Liver (tissue), 9 donors: ENCODE measurements around the gene RERE. TPM values are rescaled to one million over a fixed set of nuclear protein-coding genes. Genes with fewer than 3 reads are reported as not detected.

Experiments used
- DNase-seq: peaks from one replicate; pipeline ENCODE4 v3.0.0-alpha.2; 2017; ENCODE audit warnings: low spot score
- H3K27ac ChIP-seq, 2 donors: one replicate each; pipeline ENCODE4 v1.7.0; 2013; ENCODE audit warnings: inconsistent platforms in 2 of 2, low read length in 2 of 2, control low read depth in 1 of 2, low read depth in 1 of 2, mild to moderate bottlenecking in 1 of 2
- H3K27me3 ChIP-seq, 4 donors: one replicate each; pipeline versions ENCODE4 v1.6.1 to v1.7.0; 2013; ENCODE audit warnings: low read length in 3 of 4, inconsistent platforms in 1 of 4, mild to moderate bottlenecking in 1 of 4, moderate library complexity in 1 of 4; ENCODE audit not compliant: control insufficient read depth in 4 of 4, insufficient read depth in 4 of 4
- H3K36me3 ChIP-seq, 4 donors: one replicate each; pipeline versions ENCODE4 v1.6.1 to v1.7.0; 2013; ENCODE audit warnings: low read length in 3 of 4, mild to moderate bottlenecking in 3 of 4, low read depth in 1 of 4, moderate library complexity in 1 of 4; ENCODE audit not compliant: control insufficient read depth in 4 of 4, insufficient read depth in 3 of 4
- H3K4me1 ChIP-seq, 4 donors: one replicate each; pipeline versions ENCODE4 v1.6.1 to v1.7.0; 2013; ENCODE audit warnings: low read length in 3 of 4, mild to moderate bottlenecking in 3 of 4, moderate library complexity in 1 of 4; ENCODE audit not compliant: control insufficient read depth in 4 of 4, insufficient read depth in 4 of 4
- H3K4me3 ChIP-seq, 3 donors: one replicate each; pipeline versions ENCODE4 v1.6.1 to v1.7.0; 2013; ENCODE audit warnings: low read length in 3 of 3, control low read depth in 1 of 3, low read depth in 1 of 3, mild to moderate bottlenecking in 1 of 3
- H3K9ac ChIP-seq, 2 donors: one replicate each; pipeline ENCODE4 v1.7.0; 2013; ENCODE audit warnings: low read length in 2 of 2, mild to moderate bottlenecking in 2 of 2, moderate library complexity in 2 of 2, control low read depth in 1 of 2, low read depth in 1 of 2
- H3K9me3 ChIP-seq, 4 donors: one replicate each; pipeline versions ENCODE4 v1.6.1 to v1.7.0; 2013; ENCODE audit warnings: low read length in 3 of 4; ENCODE audit not compliant: control insufficient read depth in 4 of 4
- CTCF ChIP-seq: fragments of 150-350 bp; IDR thresholded peaks from 2 replicates; pipeline ENCODE4 v1.5.1; 2017; ENCODE audit warnings: improper control_type of control experiment, low read depth, low read length; ENCODE audit not compliant: missing input control
- FOXA1 ChIP-seq: IDR thresholded peaks from 2 replicates; pipeline ENCODE4 v1.6.1; 2016; ENCODE audit warnings: antibody characterized with exemption
- HNF4A ChIP-seq, 2 donors: conservative IDR thresholded peaks; 2 replicates each; pipeline ENCODE4 v1.6.1; 2016; ENCODE audit warnings: antibody characterized with exemption in 2 of 2, mild to moderate bottlenecking in 2 of 2
- JUND ChIP-seq, 2 donors: IDR thresholded peaks; 2 replicates each; pipeline ENCODE4 v1.6.1; 2016; ENCODE audit warnings: antibody characterized with exemption in 2 of 2
- MAX ChIP-seq: IDR thresholded peaks from 2 replicates; pipeline ENCODE4 v1.6.1; 2016; ENCODE audit warnings: antibody characterized with exemption
- NR2F2 ChIP-seq: IDR thresholded peaks from 2 replicates; pipeline ENCODE4 v1.6.1; 2016; ENCODE audit warnings: antibody characterized with exemption
- RAD21 ChIP-seq, 2 donors: IDR thresholded peaks; 2 replicates each; pipeline ENCODE4 v1.6.1; 2016; ENCODE audit warnings: antibody characterized with exemption in 2 of 2, mild to moderate bottlenecking in 2 of 2
- RXRA ChIP-seq, 2 donors: IDR thresholded peaks; 2 replicates each; pipeline ENCODE4 v1.6.1; 2017 to 2018; ENCODE audit warnings: antibody characterized with exemption in 2 of 2, mild to moderate bottlenecking in 1 of 2
- SP1 ChIP-seq: IDR thresholded peaks from 2 replicates; pipeline ENCODE4 v1.6.1; 2018; ENCODE audit warnings: antibody characterized with exemption, mild to moderate bottlenecking
- YY1 ChIP-seq: IDR thresholded peaks from 2 replicates; pipeline ENCODE4 v1.6.1; 2016; ENCODE audit warnings: antibody characterized with exemption, mild to moderate bottlenecking
- ZBTB33 ChIP-seq: IDR thresholded peaks from 2 replicates; pipeline ENCODE4 v1.6.1; 2016; ENCODE audit warnings: antibody characterized with exemption
- WGBS: extraction: QIAGEN DNeasy Blood & Tissue Kit; methylation state at CpG from one replicate; pipeline ENCODE4 v1.1.7; 2013; 5-methylcytosine and 5-hydroxymethylcytosine counted together
- polyA plus RNA-seq, 2 donors: library from polyadenylated mRNA; stranded (reverse) in 1 of 2; unstranded in 1 of 2; fragments of 200-250 nt in 1 of 2; fragments of >200 nt in 1 of 2; fragmentation: Nextera tagmentation in 1 of 2; extraction: Ambion mirVana in 1 of 2; gene quantifications; one replicate each; pipeline versions ENCODE4 v1.2.1 to v1.2.3, GENCODE V29; 2013 to 2015
- total RNA-seq, 2 donors: library from RNA; depleted of rRNA; stranded (reverse); fragments of >200 nt; gene quantifications; one replicate each; pipeline ENCODE4 v1.2.3, GENCODE V29; 2014
- donor health status: healthy.
- donor health status: healthy.
- donor health status: healthy.
- donor health status: healthy.
- donor health status: healthy.

The RERE gene
- total and polyA plus RNA-seq, 4 donors, result 9.8 to 49.1 (median 24.8) TPM

GRCh38 chr1:8570465-8570864 lies 247.0 kb downstream of the RERE start:
- H3K4me1 ChIP-seq, result peaks cover 3 to 23% (median 17%) of the 10 kb centered on the region in 4 donors
- no peaks in the 10 kb centered on the region for H3K36me3 ChIP-seq
- H3K27me3 ChIP-seq, result no peaks in the 10 kb centered on the region
- no peaks in the 10 kb centered on the region for H3K9me3 ChIP-seq
- no peak overlapping the region for H3K4me3 ChIP-seq
- no peak overlapping the region for H3K9ac ChIP-seq
- no peak for DNase-seq
- no peak overlapping the region for H3K27ac ChIP-seq
- no peak for TF ChIP-seq YY1
- TF ChIP-seq NR2F2, result no peak
- TF ChIP-seq HNF4A (conservative IDR thresholded peaks at IDR 0.05), result no peak
- TF ChIP-seq RXRA (IDR thresholded peaks at IDR 0.05), result no peak
- 72% methylated on average over 3 of the region's 3 CpGs for WGBS

GRCh38 chr1:8569242-8569641 lies 248.2 kb downstream of the RERE start:
- 97% methylated on average over 4 of the region's 4 CpGs for WGBS
- Histone ChIP-seq H3K36me3 (no peaks in the 10 kb centered on the region), H3K9ac (no peak overlapping the region), H3K9me3 (no peaks in the 10 kb centered on the region), H3K4me1 (peaks cover 3 to 23% (median 17%) of the 10 kb centered on the region in 4 donors), H3K27ac (no peak overlapping the region), H3K27me3 (no peaks in the 10 kb centered on the region), H3K4me3 (no peak overlapping the region)
- TF ChIP-seq HNF4A (conservative IDR thresholded peaks at IDR 0.05) (no peak), JUND (IDR thresholded peaks at IDR 0.05) (no peak), SP1 (no peak), CTCF (no peak), MAX (no peak), RAD21 (IDR thresholded peaks at IDR 0.05) (no peak)
- DNase-seq, result no peak

- no peak overlapping the region for H3K9ac ChIP-seq
- no peak for TF ChIP-seq JUND (IDR thresholded peaks at IDR 0.05)
- TF ChIP-seq FOXA1, result no peak
- no peak for TF ChIP-seq NR2F2
- no peak for TF ChIP-seq RAD21 (IDR thresholded peaks at IDR 0.05)
- TF ChIP-seq HNF4A (conservative IDR thresholded peaks at IDR 0.05), result no peak
- TF ChIP-seq ZBTB33, result no peak
- no peak overlapping the region for H3K27ac ChIP-seq
- no peaks in the 10 kb centered on the region for H3K36me3 ChIP-seq
- WGBS, result 79% methylated on average over 3 of the region's 3 CpGs
- no peaks in the 10 kb centered on the region for H3K9me3 ChIP-seq
- no peak overlapping the region for H3K4me3 ChIP-seq
- DNase-seq, result no peak
- H3K4me1 ChIP-seq, result peaks cover 3 to 23% (median 17%) of the 10 kb centered on the region in 4 donors
- no peaks in the 10 kb centered on the region for H3K27me3 ChIP-seq
Observed at GRCh38 chr1:8568837-8569236, 248.6 kb downstream of the RERE start.
